CD4-positive, alpha-beta T cell treated with Interleukin-17A for 1 hour (primary cell): ENCODE data around the gene CDH1.
A peak's percentile ranks its signal among the peaks of the same experiment; 100 is the strongest.
"Not testable (repeated sequence)": the region's sequence is repeated elsewhere in the genome, so short reads cannot be mapped to it uniquely, and the experiment has no call there.

ENCODE experiments used
- DNase-seq: peaks from one replicate; pipeline ENCODE4 v3.0.0-alpha.2; 2020

Gene CDH1

GRCh38 chr16:68762996-68763756 is 26.1 kb downstream of the CDH1 start:
- DNase-seq, result no peak

DNA sequence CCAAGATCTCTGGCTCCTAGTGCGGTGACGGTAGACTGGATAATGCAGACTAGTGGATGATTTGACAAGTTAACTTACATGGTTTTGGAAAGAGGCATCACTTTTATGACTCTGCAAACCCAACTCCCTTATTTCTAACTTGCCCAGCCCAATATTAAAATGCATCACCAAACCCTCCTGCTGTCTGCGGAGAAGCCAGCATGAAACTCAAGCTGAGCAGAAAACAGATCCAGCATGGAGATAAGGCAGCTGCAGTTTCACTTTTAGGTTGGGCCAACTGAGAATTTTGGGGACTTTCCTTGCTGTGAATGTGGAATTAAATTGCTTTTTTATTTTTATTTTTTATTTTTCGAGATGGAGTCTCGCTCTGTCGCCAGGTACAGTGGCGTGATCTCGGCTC is 27.8 kb downstream of the CDH1 start:
- DNase-seq, result peak; percentile 29

GRCh38 chr16:68767581-68767980 is 30.5 kb downstream of the CDH1 start:
- no peak for DNase-seq

DNA sequence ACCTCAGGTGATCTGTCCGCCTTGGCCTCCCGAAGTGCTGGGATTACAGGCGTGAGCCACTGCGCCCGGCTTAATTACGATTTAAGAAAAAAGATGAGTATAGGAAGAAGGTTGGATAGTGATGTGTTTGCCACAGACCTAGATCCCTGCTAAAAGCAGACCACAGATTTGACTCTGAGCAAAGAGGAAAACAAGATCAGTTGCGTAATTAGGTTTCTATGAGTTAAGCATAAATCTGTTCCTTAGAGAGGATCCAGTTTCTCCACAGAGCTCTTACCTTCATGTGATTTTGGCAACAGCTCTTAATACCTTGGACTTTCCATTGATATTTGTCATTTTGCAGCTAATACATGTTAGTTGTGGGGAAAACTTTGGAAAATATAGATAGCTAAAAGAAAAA is 31.1 kb downstream of the CDH1 start:
- DNase-seq, result no peak

DNA sequence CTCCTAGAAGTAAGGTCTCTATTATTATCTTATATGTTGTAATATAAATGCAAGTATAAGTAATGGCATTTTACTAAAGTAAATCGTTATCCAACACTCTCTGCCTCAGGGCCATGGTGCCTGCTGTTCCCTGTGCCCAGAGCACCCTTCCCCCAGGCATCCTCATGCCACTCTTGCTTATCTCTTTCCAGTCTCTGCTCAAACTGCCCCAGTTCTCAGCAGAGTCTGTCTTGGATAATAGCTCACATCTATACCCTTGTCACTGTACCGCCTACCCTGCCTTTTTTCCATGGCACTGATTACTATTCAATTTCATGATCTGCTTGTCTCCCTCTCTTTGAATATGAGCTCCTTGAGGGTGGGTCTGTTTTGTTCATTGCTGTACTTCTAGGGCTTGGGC is 31.7 kb downstream of the CDH1 start:
- DNase-seq, result no peak

DNA sequence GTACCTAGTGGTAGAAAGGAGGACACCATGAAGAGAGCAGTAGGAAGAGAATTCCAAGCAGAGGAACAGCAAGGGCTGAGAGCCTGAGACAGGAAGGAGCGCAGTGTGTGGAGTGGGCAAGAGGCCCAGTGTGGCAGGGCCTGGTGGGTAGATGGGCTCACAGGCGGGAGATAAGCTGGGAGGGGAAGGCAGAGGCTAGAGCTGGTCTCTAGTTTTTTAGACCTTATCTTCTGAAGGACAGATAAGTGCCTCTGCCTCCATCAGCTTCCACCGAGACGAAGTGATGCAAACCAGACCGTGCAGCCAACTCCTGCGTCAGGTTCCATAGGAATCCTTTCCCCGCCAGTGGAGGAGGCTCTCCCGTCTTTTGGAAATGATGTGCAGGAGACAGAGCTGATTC is 33.6 kb downstream of the CDH1 start:
- DNase-seq, result no peak

- DNase-seq, result no peak
Measured at GRCh38 chr16:68772030-68772681, 35.1 kb downstream of the CDH1 start.

GRCh38 chr16:68772871-68773270 is 35.8 kb downstream of the CDH1 start:
- no peak for DNase-seq

- no peak for DNase-seq
Measured at GRCh38 chr16:68774982-68775634, 38.0 kb downstream of the CDH1 start.

- peak; percentile 29 for DNase-seq
Measured at GRCh38 chr16:68776821-68777485, 39.9 kb downstream of the CDH1 start.

GRCh38 chr16:68778551-68779231 is 41.6 kb downstream of the CDH1 start:
- no peak for DNase-seq

GRCh38 chr16:68779891-68780290 is 42.8 kb downstream of the CDH1 start:
- no peak for DNase-seq

GRCh38 chr16:68781784-68782183 is 44.7 kb downstream of the CDH1 start:
- DNase-seq, result no peak

DNA sequence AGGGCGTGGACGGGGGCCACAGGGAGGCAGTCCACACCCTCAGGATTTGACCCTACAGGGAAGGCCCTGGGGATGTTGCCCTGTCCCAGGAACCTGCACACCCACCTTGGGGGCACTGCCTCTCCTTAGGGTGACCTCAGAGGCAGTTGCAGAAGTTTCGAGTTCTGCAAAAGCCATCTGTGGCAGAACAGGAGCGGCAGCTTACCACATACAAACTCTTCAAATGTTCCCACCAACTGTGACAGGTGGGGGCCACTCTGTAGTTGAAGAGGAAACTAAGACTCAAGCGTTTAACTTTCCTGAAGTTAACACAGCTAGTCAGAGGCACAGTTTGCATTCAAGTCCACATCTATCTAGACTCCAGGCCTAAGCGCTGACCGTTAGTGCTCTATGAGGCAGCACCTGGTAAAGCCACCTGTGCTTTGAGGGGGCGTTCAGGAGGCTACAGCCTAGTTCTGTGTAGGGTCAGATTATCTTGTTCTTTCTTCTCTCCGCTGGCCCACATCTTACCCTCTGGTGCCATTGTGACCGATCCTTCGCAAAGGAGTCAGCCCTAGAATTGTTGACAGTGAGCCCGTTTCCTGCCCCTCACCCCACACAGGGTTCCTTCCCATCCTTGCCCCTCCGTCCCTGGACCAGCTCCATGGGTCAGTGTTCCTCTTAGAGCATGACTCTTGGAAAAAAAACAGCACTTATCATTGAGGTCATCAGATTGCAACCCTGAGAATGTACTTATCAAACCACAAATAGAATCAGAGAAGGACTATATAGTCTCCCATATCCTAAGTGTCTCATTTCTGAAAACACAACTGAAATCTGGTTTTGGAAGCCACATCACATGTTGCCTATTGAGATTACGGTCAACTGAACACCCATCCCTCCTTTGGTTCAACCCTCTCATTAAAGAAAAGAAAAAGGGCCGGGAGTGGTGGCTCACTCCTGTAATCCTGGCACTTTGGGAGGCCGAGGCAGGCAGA is 45.4 kb downstream of the CDH1 start:
- DNase-seq, result no peak

DNA sequence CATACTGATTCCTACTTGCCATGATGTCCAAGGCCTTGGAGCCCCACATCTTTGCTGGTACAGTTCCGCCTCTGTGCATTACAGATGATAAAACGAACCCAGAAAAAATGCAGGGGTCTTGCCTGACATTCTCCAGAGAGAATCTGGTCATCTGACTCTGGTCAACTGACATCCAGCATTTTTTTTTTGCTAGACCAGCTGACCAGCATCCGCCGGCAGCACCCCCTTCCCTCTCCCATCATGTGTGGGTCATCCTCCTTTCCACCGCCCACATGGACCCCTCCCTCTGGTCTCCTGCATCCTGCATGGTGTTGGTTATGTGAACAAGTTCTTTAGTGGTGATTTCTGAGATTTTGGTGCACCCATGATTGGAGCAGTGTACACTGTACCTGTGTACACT is 47.1 kb downstream of the CDH1 start:
- no peak for DNase-seq

DNA sequence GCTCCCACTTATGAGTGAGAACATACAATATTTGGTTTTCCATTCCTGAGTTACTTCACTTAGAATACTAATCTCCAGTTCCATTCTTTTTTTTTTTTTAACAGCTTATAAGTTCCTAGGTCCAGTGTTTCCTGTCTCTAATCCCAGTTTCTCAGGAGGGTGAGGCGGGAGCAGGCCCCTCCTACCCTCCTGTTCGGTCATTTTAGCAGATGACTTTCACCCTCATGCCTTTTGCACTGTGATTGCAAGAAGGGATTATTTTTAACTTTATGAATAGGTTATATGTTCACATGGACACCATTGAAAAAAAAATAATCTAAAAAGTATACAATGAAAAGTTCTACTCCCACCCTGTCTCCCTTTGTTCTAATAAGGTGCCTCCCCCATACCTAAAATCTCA is 47.6 kb downstream of the CDH1 start:
- no peak for DNase-seq

GRCh38 chr16:68785715-68786114 is 48.6 kb downstream of the CDH1 start:
- no peak for DNase-seq

GRCh38 chr16:68786685-68787418 is 49.8 kb downstream of the CDH1 start:
- DNase-seq, result no peak

- not testable (repeated sequence) for DNase-seq
Measured at GRCh38 chr16:68787419-68787807, 50.3 kb downstream of the CDH1 start.

- no peak for DNase-seq
Measured at GRCh38 chr16:68790130-68790761, 53.2 kb downstream of the CDH1 start.

GRCh38 chr16:68790944-68791343 is 53.9 kb downstream of the CDH1 start:
- no peak for DNase-seq
